WERI-Rb-1 (cell line): Measurements from ENCODE around the gene PSMD5.

Experiments used
- DNase-seq: peaks from one replicate; pipeline ENCODE4 v3.0.0-alpha.2; 2020
- H3K27ac ChIP-seq: fragments of 250-450 bp; sonication (Bioruptor Pico); 2 replicates; pipeline ENCODE4 v1.5.1; 2020; ENCODE audit warnings: mild to moderate bottlenecking, moderate library complexity
- H3K27me3 ChIP-seq: fragments of 250-450 bp; sonication (Bioruptor Pico); 2 replicates; pipeline ENCODE4 v1.5.1; 2021; ENCODE audit warnings: mild to moderate bottlenecking, low read depth, moderate library complexity; ENCODE audit not compliant: insufficient read depth, severe bottlenecking
- H3K36me3 ChIP-seq: fragments of 250-450 bp; sonication (Bioruptor Pico); 2 replicates; pipeline ENCODE4 v1.5.1; 2020; ENCODE audit warnings: mild to moderate bottlenecking, moderate library complexity
- H3K4me3 ChIP-seq: 2 replicates; pipeline ENCODE4 v1.5.1; 2011; ENCODE audit warnings: low read depth, mild to moderate bottlenecking, control low read depth, low read length
- H3K9me3 ChIP-seq: fragments of 250-450 bp; sonication (Bioruptor Pico); 2 replicates; pipeline ENCODE4 v1.5.1; 2021; ENCODE audit warnings: mild to moderate bottlenecking, moderate library complexity; ENCODE audit not compliant: severe bottlenecking
- TF ChIP-seq, protein P1 (sequence below): IDR thresholded peaks from 2 replicates; pipeline ENCODE4 v1.5.1; 2011; ENCODE audit warnings: low read depth, mild to moderate bottlenecking, control low read depth, inconsistent platforms, low read length

Gene PSMD5

DNA sequence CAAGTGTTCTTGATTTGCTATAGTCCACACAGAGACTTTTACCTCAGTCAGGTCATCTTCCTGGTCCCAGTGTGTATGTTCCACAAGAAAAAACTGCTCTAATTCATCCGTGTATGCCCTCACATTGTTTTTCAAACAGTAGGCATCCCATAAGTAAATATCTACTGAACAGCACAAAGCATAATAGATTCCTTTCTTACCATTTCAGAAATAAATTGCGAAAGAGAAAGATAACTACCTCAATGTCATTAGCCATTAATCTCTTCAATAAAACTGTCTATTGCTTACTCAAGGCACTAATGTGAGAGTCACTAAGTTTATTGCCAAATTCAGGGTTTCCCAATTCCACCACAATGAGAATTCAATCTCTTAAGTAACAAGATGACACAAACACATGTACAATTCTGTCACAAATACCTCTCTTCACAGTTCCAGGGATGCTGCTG lies 59.1 kb downstream of the PSMD5 start:
- Histone ChIP-seq H3K9me3 (no peaks in the 10 kb centered on the region), H3K36me3 (peaks cover 61% of the 10 kb centered on the region), H3K27me3 (no peaks in the 10 kb centered on the region), H3K27ac (no peak overlapping the region), H3K4me3 (no peak overlapping the region)
- TF ChIP-seq, protein P1, sequence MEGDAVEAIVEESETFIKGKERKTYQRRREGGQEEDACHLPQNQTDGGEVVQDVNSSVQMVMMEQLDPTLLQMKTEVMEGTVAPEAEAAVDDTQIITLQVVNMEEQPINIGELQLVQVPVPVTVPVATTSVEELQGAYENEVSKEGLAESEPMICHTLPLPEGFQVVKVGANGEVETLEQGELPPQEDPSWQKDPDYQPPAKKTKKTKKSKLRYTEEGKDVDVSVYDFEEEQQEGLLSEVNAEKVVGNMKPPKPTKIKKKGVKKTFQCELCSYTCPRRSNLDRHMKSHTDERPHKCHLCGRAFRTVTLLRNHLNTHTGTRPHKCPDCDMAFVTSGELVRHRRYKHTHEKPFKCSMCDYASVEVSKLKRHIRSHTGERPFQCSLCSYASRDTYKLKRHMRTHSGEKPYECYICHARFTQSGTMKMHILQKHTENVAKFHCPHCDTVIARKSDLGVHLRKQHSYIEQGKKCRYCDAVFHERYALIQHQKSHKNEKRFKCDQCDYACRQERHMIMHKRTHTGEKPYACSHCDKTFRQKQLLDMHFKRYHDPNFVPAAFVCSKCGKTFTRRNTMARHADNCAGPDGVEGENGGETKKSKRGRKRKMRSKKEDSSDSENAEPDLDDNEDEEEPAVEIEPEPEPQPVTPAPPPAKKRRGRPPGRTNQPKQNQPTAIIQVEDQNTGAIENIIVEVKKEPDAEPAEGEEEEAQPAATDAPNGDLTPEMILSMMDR = no peak
- no peak for DNase-seq

DNA sequence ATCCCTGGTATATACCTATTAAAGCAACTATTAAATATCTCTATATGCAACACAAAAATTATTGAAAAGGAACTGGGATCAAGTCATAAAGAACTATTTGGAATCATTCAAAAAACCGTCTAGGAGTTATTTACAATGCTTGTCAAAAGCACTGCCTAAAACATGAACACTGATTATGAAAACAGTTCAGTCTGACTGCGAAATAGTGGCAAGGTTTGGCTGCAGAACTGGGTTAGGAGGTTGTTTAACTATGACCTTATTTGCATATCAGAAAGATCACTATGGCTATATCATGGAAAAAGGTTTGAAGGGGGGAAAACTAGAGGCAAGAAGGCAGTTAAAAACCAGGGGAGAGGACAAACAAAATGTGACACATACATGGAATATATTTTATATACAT lies 61.5 kb downstream of the PSMD5 start:
- DNase-seq = no peak
- H3K9me3 ChIP-seq = no peaks in the 10 kb centered on the region
- H3K4me3 ChIP-seq = no peak overlapping the region
- H3K27me3 ChIP-seq = no peaks in the 10 kb centered on the region
- TF ChIP-seq, protein P1 = no peak
- H3K36me3 ChIP-seq = peaks cover 57% of the 10 kb centered on the region
- no peak overlapping the region for H3K27ac ChIP-seq

DNA sequence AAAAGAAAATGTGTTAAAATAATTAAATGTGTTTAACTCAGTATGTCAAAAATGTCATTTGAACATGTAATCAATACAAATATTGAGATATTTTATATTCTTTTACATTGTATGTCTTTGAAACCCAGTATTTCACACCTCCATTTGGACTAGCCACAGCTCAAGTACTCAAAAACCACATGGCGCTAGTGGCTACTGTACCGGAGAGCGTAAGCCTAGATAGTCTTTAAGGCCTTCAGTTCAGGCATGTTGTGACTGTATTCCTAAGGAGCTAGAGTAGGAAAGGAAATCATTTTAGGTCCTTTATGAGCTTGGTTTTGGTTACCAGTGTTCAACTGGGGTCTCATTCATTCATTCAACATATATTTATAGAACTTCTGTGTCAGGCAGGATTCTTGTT lies 62.4 kb downstream of the PSMD5 start:
- no peak for DNase-seq
- H3K4me3 ChIP-seq = no peak overlapping the region
- TF ChIP-seq, protein P1 = no peak
- peaks cover 58% of the 10 kb centered on the region for H3K36me3 ChIP-seq
- H3K27me3 ChIP-seq = no peaks in the 10 kb centered on the region
- H3K9me3 ChIP-seq = no peaks in the 10 kb centered on the region
- no peak overlapping the region for H3K27ac ChIP-seq

DNA sequence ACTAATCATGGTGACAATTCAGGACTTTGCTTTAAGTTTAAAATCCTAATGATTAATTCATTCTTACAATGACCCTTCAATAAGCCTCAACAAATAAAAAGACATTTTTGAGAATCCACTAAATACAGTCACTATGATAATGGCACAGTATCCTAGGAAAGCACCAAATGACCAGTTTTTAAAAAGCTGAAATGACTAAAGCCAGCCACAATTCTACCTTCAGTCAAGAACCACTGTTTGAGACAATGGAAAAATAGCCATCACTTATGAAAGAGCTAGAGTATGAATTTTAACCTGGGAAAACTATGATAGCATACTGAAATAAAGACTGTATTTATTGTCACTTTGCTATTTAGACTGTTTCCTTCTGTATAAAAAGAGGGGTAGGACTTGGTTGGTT lies 63.5 kb downstream of the PSMD5 start:
- DNase-seq = no peak
- H3K27me3 ChIP-seq = no peaks in the 10 kb centered on the region
- no peak overlapping the region for H3K27ac ChIP-seq
- H3K9me3 ChIP-seq = no peaks in the 10 kb centered on the region
- H3K4me3 ChIP-seq = no peak overlapping the region
- TF ChIP-seq, protein P1 = no peak
- H3K36me3 ChIP-seq = peaks cover 63% of the 10 kb centered on the region

DNA sequence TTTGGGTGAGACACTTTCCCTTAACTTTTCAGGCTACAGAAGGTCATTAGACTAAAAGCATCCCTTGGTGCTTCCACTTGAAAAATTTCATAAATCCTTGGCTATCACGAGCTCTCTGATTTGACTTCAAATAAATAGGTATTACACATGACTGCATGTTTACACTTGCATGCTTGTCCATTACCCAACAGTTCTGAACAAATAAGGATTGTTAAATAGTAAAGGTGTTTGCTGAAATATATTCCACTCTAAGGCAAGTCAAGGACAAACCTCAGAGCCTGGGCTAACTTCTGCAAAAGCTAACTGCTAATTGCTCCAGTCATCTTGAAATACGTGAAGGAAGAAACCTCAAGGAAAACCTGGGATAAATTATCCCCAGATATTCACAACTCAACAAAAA lies 64.0 kb downstream of the PSMD5 start:
- H3K4me3 ChIP-seq = no peak overlapping the region
- no peaks in the 10 kb centered on the region for H3K9me3 ChIP-seq
- DNase-seq = no peak
- H3K36me3 ChIP-seq = peaks cover 63% of the 10 kb centered on the region
- TF ChIP-seq, protein P1 = no peak
- H3K27ac ChIP-seq = no peak overlapping the region
- no peaks in the 10 kb centered on the region for H3K27me3 ChIP-seq

DNA sequence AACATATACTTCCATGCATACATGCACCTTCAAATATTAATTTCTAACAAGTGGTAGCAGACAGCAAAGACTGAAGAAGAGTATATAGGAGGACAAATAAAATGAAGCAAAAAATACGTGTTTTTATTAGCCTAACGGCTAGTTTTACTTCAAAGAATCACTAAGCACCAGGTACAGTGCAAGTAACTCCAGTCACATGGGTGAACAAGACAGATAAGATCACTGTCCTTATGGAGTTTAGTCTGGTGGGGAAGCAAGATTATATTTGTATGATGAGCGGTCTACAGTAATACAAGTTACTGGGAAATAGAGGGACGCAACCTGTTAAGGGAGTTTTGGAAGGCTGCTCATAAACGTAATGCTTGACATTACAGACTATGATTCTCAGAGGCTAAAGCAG lies 65.5 kb downstream of the PSMD5 start:
- H3K4me3 ChIP-seq = no peak overlapping the region
- peaks cover 70% of the 10 kb centered on the region for H3K36me3 ChIP-seq
- TF ChIP-seq, protein P1 = no peak
- no peak overlapping the region for H3K27ac ChIP-seq
- DNase-seq = no peak
- no peaks in the 10 kb centered on the region for H3K9me3 ChIP-seq
- no peaks in the 10 kb centered on the region for H3K27me3 ChIP-seq
